ENCODE results near the gene SNAP25.

Gene SNAP25

GRCh38 chr20:10218536-10219451 lies at the start of gene SNAP25:
SNAP25 (plus strand) TSS chr20:10218830; CDS start chr20:10275492, 56,662 bp downstream.
- Mint-ChIP-seq H3K4me3 (peak within 1 kb of the TSS; percentile 73), H3K27me3 (peaks cover 25% of the 10 kb centered on the region), H3K9me3 (peaks cover 5% of the 10 kb centered on the region), H3K4me1 (peaks cover 7% of the 10 kb centered on the region), H3K27ac (no peak within 1 kb of the TSS), H3K36me3 (peaks cover 4% of the 10 kb centered on the region)
- ATAC-seq (ENCODE audit: low read depth) (peak; percentile 70), DNase-seq (ENCODE audit: low spot score in 2 of 2) (peak; percentile 8 to 31)

GRCh38 chr20:10169752-10170151 lies 48.9 kb upstream of the SNAP25 start:
- Mint-ChIP-seq H3K4me3 (no peak overlapping the region), H3K4me1 (peaks cover 3% of the 10 kb centered on the region), H3K27me3 (peaks cover 8% of the 10 kb centered on the region), H3K9me3 (peaks cover 7% of the 10 kb centered on the region), H3K36me3 (no peaks in the 10 kb centered on the region), H3K27ac (no peak overlapping the region)
- DNase-seq (ENCODE audit: low spot score in 2 of 2): no peak
- no peak for ATAC-seq (ENCODE audit: low read depth)

DNA sequence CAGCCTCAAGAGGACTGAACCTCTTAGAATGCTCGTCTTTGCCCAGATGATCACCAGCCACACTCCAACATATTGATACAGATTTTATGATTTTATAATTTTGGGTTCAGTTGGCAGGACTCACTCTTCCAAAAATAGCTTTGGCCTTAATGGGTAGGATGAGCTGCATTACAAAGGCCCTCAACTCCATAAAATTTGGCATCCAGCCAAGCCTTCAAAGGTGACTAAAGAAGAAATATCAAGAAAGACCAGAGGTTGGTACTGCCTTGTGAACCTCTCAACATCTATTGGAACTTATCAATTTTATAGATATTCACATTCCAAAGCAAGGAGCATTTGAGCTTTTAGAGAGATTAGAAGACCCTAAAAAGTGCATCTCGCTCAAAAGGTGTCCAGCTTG lies 48.4 kb upstream of the SNAP25 start:
- ATAC-seq (ENCODE audit: low read depth) (no peak), DNase-seq (ENCODE audit: low spot score in 2 of 2) (no peak)
- H3K4me1 Mint-ChIP-seq: peaks cover 3% of the 10 kb centered on the region
- peaks cover 8% of the 10 kb centered on the region for H3K27me3 Mint-ChIP-seq
- no peaks in the 10 kb centered on the region for H3K36me3 Mint-ChIP-seq
- no peak overlapping the region for H3K27ac Mint-ChIP-seq
- peaks cover 7% of the 10 kb centered on the region for H3K9me3 Mint-ChIP-seq
- no peak overlapping the region for H3K4me3 Mint-ChIP-seq

GRCh38 chr20:10171864-10172751 lies 46.5 kb upstream of the SNAP25 start:
- H3K4me1 Mint-ChIP-seq: peaks cover 3% of the 10 kb centered on the region
- peaks cover 5% of the 10 kb centered on the region for H3K9me3 Mint-ChIP-seq
- peaks cover 11% of the 10 kb centered on the region for H3K27me3 Mint-ChIP-seq
- peak overlapping the region; percentile 37 for H3K4me3 Mint-ChIP-seq
- ATAC-seq (ENCODE audit: low read depth) (no peak), DNase-seq (ENCODE audit: low spot score in 2 of 2) (no peak)
- H3K36me3 Mint-ChIP-seq: no peaks in the 10 kb centered on the region
- no peak overlapping the region for H3K27ac Mint-ChIP-seq

DNA sequence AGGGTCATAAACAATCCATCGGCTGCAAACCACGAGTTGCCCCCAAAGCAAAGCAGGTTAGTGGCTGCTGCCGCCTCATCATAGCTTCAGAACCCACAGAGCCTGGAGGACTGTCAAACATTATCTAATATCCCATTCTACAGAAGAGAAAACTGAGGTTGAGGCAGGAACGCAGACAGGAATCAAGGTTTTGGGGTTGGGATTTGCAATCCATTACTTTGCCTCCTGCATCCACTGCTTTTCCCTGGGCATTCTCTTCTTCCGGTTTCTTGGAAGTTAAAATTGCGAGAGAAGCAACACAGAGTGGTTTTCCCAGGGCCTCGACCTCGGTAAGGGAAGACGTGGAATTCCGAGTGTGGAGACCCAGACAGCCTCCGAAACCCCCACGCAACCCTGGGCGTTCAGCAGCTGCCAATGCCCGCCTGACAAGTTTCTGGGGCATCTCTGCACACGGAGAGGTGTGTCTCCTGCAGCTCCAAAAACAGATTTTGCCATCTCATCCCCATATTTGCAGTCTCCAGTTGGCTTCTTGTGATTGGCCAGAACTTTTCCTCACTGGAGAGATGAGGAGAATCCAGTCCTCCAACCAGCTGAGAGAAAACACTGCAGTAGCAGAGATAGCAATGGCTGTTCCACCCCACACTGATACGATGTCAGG lies 45.5 kb upstream of the SNAP25 start:
- peaks cover 3% of the 10 kb centered on the region for H3K4me1 Mint-ChIP-seq
- no peak overlapping the region for H3K27ac Mint-ChIP-seq
- DNase-seq (ENCODE audit: low spot score in 2 of 2) (no peak), ATAC-seq (ENCODE audit: low read depth) (no peak)
- H3K27me3 Mint-ChIP-seq: peaks cover 11% of the 10 kb centered on the region
- no peaks in the 10 kb centered on the region for H3K36me3 Mint-ChIP-seq
- no peak overlapping the region for H3K4me3 Mint-ChIP-seq
- H3K9me3 Mint-ChIP-seq: peaks cover 6% of the 10 kb centered on the region

GRCh38 chr20:10174400-10174799 lies 44.2 kb upstream of the SNAP25 start:
- H3K9me3 Mint-ChIP-seq: peaks cover 3% of the 10 kb centered on the region
- H3K4me3 Mint-ChIP-seq: no peak overlapping the region
- H3K36me3 Mint-ChIP-seq: no peaks in the 10 kb centered on the region
- no peak for DNase-seq (ENCODE audit: low spot score in 2 of 2)
- ATAC-seq (ENCODE audit: low read depth): no peak
- H3K4me1 Mint-ChIP-seq: peaks cover 3% of the 10 kb centered on the region
- H3K27me3 Mint-ChIP-seq: peaks cover 11% of the 10 kb centered on the region
- H3K27ac Mint-ChIP-seq: no peak overlapping the region

- H3K27ac Mint-ChIP-seq: no peak overlapping the region
- no peak for ATAC-seq (ENCODE audit: low read depth)
- H3K4me3 Mint-ChIP-seq: no peak overlapping the region
- H3K9me3 Mint-ChIP-seq: peaks cover 3% of the 10 kb centered on the region
- DNase-seq (ENCODE audit: low spot score in 2 of 2): no peak
- H3K36me3 Mint-ChIP-seq: no peaks in the 10 kb centered on the region
- peaks cover 3% of the 10 kb centered on the region for H3K4me1 Mint-ChIP-seq
- H3K27me3 Mint-ChIP-seq: peaks cover 9% of the 10 kb centered on the region
Measured at GRCh38 chr20:10177326-10177725, 41.3 kb upstream of the SNAP25 start.

DNA sequence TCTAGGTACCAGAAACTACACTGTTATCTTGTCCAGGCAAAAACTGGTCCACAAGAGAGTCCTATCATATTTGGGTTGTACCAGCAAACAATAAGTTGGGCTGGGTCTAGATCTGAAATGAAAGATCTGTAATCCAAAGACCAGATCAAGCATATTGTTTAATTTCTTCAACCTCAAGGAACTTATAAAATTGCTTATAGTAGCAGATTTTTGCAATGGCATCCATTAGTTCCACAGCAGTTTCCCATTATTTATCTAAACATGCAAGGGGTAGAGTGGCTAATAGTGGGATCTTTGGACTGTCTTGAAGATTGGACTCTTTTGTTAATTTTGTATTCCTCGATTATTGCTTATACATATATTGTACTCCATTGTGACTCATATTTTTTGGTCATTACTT lies 40.5 kb upstream of the SNAP25 start:
- DNase-seq (ENCODE audit: low spot score in 2 of 2) (no peak), ATAC-seq (ENCODE audit: low read depth) (no peak)
- Mint-ChIP-seq H3K4me1 (no peaks in the 10 kb centered on the region), H3K4me3 (no peak overlapping the region), H3K9me3 (peaks cover 3% of the 10 kb centered on the region), H3K27ac (no peak overlapping the region), H3K36me3 (no peaks in the 10 kb centered on the region), H3K27me3 (peaks cover 6% of the 10 kb centered on the region)

- Mint-ChIP-seq H3K36me3 (no peaks in the 10 kb centered on the region), H3K27me3 (peaks cover 5% of the 10 kb centered on the region), H3K4me3 (no peak overlapping the region), H3K27ac (no peak overlapping the region), H3K4me1 (no peaks in the 10 kb centered on the region), H3K9me3 (peaks cover 3% of the 10 kb centered on the region)
- ATAC-seq (ENCODE audit: low read depth): no peak
- no peak for DNase-seq (ENCODE audit: low spot score in 2 of 2)
Measured at GRCh38 chr20:10178727-10179313, 39.8 kb upstream of the SNAP25 start.

DNA sequence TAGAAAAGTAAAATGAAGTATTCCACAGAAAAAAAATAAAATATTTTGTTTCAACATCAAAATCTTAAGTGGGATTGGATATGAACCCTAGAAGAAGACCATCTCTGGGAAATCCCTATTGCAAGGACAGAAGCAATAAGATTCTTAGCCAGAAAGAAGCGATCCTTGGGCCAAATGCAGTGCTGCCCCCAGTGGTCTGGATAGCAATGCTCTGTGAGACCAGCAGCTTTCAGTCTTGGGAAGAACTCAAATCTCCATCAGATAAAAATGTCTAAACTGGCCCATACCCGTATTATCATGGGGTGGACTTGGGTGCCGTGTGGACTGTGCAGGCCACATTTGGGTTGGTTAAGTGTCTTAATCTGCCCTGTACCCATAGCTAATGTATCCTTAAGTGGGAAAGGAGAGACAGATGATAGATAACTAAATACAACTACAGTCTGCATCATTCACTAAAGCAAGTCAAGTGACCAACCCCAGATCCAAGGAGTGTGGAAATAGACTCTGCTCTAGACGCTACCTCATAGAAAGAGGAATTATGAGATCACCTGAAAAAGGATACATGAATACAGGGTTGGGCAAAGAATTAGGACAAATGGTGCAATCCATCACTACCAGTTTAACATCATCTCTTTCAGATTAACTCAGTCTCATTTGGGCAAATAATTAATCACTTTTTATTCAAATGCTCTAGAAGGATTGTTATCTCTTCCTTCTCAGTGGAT lies 38.9 kb upstream of the SNAP25 start:
- no peak for DNase-seq (ENCODE audit: low spot score in 2 of 2)
- no peak for ATAC-seq (ENCODE audit: low read depth)
- H3K4me3 Mint-ChIP-seq: no peak overlapping the region
- peaks cover 3% of the 10 kb centered on the region for H3K27me3 Mint-ChIP-seq
- H3K36me3 Mint-ChIP-seq: no peaks in the 10 kb centered on the region
- H3K4me1 Mint-ChIP-seq: no peaks in the 10 kb centered on the region
- no peak overlapping the region for H3K27ac Mint-ChIP-seq
- peaks cover 3% of the 10 kb centered on the region for H3K9me3 Mint-ChIP-seq

GRCh38 chr20:10180651-10181235 lies 37.9 kb upstream of the SNAP25 start:
- H3K4me1 Mint-ChIP-seq: no peaks in the 10 kb centered on the region

GRCh38 chr20:10185741-10186558 lies 32.7 kb upstream of the SNAP25 start:
- H3K4me3 Mint-ChIP-seq: no peak overlapping the region
- no peak for ATAC-seq (ENCODE audit: low read depth)
- no peak for DNase-seq (ENCODE audit: low spot score in 2 of 2)
- peaks cover 6% of the 10 kb centered on the region for H3K9me3 Mint-ChIP-seq
- H3K27me3 Mint-ChIP-seq: peaks cover 3% of the 10 kb centered on the region
- no peak overlapping the region for H3K27ac Mint-ChIP-seq
- H3K36me3 Mint-ChIP-seq: peaks cover 1% of the 10 kb centered on the region
- no peaks in the 10 kb centered on the region for H3K4me1 Mint-ChIP-seq

More at GRCh38 chr20:10180651-10181235, 37.9 kb upstream of the SNAP25 start:
- Mint-ChIP-seq H3K27ac (no peak overlapping the region), H3K27me3 (peaks cover 2% of the 10 kb centered on the region), H3K9me3 (peaks cover 6% of the 10 kb centered on the region), H3K36me3 (no peaks in the 10 kb centered on the region), H3K4me3 (no peak overlapping the region)
- ATAC-seq (ENCODE audit: low read depth) (no peak), DNase-seq (ENCODE audit: low spot score in 2 of 2) (no peak)

Data from memory B cell (primary cell).